ENCODE data around the gene FOXS1.

- no peak for TF ChIP-seq CTCF (IDR thresholded peaks at IDR 0.05; ENCODE audit: insufficient read depth, low read depth, low read length)
- TF ChIP-seq EZH2 (IDR thresholded peaks at IDR 0.05; ENCODE audit: insufficient read depth, low read length) = no peak
Measured at GRCh38 chr20:31819083-31819784, 26.2 kb downstream of the FOXS1 start, which contains the start of gene MYLK2.
